Astrocyte of the spinal cord (primary cell): Measurements from ENCODE around the gene DNALI1.

Experiments used
- DNase-seq: peaks from one replicate; pipeline ENCODE4 v3.0.0; 2011; ENCODE audit warnings: low read depth, low spot score
- H3K4me3 ChIP-seq: 2 replicates; pipeline ENCODE4 v1.5.1; 2011; ENCODE audit warnings: low read depth, mild to moderate bottlenecking, low read length, moderate library complexity
- CTCF ChIP-seq: IDR thresholded peaks from 2 replicates; pipeline ENCODE4 v1.5.1; 2012; ENCODE audit warnings: low read depth, mild to moderate bottlenecking, low read length, inconsistent platforms
- in situ Hi-C: cut with HindIII; loops from 2 replicates; pipeline ENCODE4 v1.10.0; 2017; ENCODE audit warnings: low sequenced_read_pairs

Gene DNALI1

GRCh38 chr1:37616330-37616729, 59.6 kb downstream of the DNALI1 start:
- TF ChIP-seq CTCF: no peak
- no peak overlapping the region for H3K4me3 ChIP-seq
- no peak for DNase-seq
- in situ Hi-C loops: no loop called here
